Stimulated activated CD4-positive, alpha-beta T cell treated with anti-CD3 and anti-CD28 coated beads, TNF-alpha, amount 100 ng/mL, for 1 hour (primary cell): ENCODE data around the gene ABCD2.
"Not testable (repeated sequence)": the region's sequence is repeated elsewhere in the genome, so short reads cannot be mapped to it uniquely, and the experiment has no call there.

Source experiments
- DNase-seq, 3 donors: peaks; one replicate each; pipeline ENCODE4 v3.0.0-alpha.2; 2020; ENCODE audit warnings: low read depth in 3 of 3, low spot score in 1 of 3

The ABCD2 gene

DNA sequence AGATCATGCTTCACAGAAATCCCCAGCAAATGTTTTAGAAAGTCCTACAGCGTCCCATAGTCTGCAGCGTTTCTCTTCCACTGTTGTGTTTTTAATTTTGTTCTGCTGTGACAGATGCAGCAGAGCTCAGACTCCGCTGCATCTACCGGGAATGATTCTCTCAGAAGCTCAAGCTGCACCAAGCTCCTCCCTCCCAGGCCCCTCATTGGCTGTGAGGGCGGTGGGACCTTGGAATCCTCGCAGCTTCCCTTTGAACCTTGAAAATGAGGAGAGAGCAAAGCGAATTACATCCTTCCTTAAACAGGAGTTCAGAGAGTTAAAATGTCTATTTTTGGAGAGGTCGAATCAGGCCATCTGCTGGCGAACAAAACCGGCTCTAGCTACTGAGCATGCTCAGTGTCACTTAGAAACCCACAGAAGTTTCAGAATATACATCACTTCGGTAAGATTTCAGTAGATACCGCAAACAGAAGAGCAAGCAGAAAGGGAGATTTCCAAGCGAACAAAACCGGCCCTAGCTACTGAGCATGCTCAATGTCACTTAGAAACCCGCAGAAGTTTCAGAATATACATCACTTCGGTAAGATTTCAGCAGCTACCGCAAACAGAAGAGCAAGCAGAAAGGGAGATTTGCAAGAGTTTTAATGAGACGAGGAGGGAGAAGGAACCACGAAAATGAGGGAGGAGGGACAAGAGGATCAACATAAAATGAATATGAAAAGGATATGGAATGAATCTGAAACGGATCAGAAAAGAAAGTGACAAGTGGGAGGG is at the start of gene ABCD2:
Gene ABCD2 (minus strand): TSS at position 144 of the 774 bp plus-strand sequence. CDS start 188 bp downstream, outside the sequence.
- DNase-seq = peak; percentile 27 to 51 (median 34)

DNA sequence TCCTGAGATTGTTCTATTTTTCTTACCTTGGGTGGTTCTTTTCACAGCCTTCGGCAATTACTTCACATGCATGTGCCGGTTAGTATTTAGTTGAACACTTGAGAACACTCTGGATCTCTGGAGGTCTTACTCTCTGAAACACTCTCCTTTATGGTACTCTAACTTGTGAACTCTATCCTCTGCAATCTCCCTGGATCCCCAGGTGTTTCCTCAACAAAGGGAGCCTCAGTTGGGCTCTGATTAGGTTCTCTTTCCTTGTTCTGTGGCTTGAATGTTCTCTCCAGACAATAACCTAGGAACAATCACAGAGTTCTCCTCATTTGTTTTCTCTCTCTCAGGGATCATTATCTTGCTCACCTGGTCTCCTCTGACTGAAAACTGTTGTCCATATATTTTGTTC is 40.5 kb upstream of the ABCD2 start:
- no peak for DNase-seq

DNA sequence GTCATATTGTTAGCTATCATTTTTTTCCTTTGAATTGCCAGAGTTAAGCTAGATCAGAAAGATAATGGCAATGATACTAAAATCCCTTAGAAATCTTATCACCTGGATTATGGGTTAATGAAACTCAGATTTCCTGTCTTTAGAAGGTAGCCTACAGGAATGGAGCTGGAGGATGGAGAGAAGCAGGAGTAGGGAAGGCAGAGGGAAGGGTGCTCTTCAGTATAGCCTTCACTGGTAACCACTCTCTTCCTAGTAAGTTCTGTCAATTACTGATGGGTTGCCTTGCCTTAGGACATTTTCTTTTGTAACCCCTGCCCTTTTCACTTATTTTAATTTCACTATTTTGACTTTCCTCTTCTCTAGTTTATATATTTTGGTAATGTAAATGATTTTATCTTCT is 27.8 kb upstream of the ABCD2 start:
- DNase-seq = no peak

DNA sequence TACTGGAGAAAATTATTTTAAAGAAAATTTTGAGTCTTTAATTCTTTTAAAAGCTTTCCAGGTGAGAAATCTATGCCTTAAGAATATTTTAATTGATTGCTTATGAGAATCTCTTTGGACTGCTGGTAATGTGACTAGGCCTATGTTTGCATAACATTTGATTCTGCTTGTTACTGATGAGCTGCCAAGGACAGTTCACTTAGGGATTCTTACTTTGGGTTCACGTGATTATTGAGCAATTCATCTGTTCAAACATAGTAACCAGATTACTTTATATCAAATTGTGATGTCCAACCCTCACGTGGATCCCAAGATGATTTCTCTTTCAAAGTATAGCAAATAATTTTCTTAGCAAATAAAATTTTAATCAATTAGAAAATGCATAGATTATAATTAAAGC is 27.4 kb upstream of the ABCD2 start:
- no peak for DNase-seq

DNA sequence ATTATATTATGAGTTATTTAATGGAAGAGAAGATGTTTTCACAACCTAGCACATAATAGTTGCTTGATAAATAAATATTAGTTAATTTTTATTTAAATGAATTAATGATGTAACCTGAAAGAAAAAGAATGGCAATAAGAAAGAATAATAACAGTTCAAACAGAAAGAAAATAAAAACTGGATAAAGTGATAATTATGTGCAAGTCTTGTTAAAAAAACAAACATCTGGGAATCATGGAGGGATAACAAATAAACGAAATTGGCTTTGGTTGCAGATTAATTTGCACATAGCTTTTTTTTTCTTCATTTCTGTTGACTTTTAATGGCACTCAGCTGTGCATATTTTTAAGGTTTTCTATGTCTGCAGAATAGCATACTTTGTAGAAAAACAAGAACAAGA is 23.4 kb upstream of the ABCD2 start:
- DNase-seq = no peak

DNA sequence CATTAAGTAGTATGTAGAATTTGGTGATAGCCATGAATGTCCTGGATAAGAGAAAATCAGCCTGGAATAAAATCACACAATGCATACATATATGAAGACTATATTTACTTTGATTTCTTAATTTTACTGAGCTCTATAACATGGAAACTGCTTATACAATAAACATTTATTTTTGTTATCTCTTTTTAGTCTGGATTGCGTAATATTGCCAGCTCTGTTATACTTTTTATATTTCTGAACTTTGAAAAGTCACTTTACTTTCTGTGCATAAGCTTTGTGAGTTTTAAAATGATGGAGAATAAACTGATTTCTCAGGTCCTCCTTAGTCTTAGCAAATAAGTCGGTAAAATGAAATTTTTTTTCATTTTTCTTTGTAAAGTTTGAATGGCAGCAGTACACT is 19.2 kb upstream of the ABCD2 start:
- DNase-seq = no peak

DNA sequence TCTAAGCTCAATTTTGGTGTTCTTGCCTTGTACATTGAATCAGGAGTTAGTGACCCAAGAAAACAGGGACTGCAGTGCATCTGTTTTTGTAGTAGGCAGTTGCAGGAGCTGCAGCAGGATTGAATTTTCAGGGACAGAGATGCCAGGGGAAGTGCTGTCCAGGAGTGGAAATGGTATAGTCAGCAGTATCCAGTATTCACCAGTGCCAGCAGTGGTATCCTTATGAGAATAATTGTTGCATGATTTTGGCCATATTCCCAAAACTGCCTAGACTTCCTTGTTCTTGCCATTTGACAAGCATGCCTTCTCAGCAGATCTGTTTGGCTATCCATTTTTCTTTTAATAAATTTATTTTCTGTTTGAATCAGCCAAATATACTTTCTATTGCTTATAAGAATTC is 18.6 kb upstream of the ABCD2 start:
- DNase-seq = no peak

DNA sequence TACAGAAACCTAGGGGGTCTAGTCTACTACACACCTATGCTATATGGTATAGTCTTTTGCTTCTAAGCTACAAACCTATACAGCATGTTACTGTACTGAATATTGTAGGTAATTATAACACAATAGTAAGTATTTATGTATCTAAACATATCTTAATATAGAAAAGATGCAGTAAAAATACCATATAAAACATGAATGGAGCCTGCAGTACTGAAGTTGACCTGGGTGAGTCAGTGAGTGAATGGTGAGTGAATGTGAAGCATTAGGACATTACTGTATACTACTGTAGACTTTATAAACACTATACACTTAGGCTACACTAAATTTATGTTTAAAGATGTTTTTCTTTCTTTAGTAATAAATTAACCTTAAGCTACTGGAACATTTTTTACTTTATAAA is 13.1 kb upstream of the ABCD2 start:
- no peak for DNase-seq

DNA sequence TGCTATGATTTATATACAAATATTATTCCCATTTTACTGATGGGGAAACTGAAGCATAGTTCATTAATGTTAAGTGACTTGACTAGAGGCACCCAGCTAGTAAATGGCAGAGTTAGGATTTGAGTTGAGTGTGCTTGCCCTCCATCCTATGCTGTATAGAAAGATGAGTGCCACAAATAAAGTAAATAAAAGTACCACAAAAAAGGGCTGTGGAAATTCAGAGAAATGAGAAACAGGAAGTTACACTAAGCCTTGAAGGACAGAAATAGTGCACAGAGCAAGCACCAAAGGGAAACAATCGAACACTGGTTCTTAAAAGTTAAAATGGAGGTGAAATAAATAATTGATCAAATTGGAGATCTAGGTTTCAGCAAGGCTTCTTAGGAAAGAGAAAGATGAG is 9.2 kb upstream of the ABCD2 start:
- no peak for DNase-seq

DNA sequence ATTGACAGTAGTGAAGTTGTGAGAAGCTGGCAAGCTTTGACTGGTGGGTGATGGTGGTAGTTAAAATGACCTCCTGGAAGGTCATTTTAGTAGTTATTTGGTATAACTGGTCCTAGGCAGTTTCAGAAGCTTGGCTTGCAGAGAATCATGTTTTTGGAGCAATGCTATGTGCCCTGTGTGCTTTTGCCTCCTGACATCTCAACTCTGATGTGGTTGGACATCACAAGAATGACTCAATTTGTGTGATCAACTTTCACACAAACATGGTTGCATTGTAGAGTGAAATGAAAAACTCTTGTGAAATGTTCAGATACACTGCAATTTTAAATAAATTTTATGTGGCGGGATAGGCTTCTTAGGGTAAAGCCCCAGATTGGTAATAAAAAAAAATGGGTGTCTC is 8.3 kb upstream of the ABCD2 start:
- no peak for DNase-seq

DNA sequence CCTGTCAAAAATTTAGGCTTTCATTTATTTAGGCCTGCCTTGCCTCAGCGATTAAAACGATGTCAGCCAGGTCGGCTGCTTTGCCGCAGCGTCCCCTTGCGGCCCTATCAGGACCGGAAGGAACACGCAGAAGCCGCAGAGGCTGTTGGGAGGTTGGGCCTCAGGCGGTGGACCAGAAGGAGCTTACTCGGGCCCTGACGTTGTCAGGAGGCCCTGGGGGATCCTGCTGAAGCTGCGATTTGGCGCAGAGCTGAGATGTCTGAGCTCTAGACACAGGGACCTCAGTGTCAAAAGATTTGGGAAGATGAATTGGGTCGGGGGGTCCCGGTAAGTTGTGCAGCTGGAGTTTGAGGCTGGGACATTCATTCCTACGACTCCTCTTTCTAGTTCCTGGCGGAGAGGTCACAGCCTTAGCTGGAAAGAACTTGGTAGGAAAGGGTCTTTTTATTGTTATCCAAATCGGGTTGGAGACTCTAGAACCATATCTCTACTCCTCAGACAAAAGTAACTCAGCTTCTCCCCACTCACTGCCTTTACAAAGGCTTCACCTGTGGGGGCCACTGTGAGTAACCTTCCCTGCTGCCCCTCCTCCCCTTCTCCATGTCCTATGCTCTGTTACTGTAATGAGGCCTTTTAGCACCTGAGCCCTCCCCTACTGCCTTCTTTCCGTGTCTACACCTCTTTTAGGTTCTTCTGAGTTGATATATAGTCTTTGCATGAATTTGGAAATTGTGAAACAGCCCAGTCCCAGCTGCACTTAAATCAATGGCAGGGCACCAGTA is 6.6 kb upstream of the ABCD2 start:
- DNase-seq = no peak

DNA sequence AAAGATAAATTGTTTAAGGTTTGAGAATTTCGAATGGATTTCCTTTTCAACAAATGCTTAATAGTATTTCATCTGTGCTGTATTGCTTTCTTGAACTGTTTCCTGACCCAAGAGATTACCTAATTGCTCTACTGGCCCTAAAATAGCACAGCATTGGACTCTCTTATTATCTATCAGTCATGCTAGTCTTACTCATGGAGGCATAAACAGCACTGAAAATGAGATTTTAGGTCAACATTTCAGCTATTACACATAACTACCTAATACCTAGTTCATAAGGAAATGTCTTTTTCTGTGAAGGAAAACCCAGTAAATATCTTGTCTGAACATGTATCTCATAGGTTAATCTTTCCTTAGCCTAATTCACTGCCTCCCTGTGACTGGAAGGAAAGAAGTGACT is 4.3 kb upstream of the ABCD2 start:
- no peak for DNase-seq

DNA sequence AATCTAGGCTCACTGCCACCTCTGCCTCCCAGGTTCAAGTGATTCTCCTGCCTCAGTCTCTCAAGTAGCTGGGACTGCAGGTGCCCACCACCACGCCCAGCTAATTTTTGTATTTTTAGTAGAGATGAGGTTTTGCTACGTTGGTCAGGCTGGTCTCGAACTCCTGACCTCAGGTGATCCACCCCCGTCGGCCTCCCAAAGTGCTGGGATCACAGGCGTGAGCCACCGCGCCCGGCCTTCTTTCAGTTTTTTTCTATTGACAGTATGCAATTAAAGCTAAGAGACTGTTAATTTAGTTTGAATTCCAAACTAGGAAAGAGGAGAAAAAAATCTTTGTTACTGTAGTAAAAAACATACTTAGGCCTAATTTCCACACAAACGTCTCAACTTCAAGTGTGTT is 3.6 kb upstream of the ABCD2 start:
- DNase-seq = not testable (repeated sequence)

DNA sequence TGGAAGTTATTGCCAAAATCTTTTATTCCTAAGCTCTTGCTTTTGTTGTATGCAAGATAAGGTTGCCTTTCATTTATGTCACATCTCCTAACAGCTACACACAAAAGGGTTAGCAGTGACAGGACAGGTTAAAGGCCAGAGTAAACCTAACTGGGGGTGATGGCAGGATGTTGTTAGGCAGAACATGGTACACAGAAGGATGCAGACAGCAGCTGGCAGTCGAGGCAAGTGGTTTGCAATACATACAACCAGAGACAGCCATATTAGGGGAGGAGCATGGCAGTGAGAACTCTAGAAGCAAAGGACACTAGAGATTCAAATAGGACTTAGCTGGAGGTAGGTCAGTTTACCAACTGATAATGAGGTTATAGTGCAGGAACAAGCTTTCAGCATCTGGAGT is 2.7 kb upstream of the ABCD2 start:
- no peak for DNase-seq

DNA sequence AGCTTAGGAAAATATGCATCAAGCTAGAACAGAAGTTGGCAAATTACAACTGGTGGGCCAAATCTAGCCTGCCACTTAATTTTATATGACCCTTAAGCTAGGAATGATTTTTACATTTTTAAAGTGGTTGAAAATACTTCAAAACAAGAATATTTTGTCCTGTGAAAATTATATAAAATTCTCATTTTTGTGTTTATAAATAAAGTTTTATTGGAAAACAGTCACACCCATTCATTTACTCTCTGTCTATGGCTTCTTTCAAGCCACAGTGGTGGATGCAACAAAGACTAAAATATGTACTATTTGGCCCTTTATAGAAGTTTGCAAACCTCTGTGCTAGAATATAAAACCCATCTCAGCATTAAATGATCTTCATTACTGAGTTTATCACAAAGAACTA is 2.1 kb upstream of the ABCD2 start:
- no peak for DNase-seq

DNA sequence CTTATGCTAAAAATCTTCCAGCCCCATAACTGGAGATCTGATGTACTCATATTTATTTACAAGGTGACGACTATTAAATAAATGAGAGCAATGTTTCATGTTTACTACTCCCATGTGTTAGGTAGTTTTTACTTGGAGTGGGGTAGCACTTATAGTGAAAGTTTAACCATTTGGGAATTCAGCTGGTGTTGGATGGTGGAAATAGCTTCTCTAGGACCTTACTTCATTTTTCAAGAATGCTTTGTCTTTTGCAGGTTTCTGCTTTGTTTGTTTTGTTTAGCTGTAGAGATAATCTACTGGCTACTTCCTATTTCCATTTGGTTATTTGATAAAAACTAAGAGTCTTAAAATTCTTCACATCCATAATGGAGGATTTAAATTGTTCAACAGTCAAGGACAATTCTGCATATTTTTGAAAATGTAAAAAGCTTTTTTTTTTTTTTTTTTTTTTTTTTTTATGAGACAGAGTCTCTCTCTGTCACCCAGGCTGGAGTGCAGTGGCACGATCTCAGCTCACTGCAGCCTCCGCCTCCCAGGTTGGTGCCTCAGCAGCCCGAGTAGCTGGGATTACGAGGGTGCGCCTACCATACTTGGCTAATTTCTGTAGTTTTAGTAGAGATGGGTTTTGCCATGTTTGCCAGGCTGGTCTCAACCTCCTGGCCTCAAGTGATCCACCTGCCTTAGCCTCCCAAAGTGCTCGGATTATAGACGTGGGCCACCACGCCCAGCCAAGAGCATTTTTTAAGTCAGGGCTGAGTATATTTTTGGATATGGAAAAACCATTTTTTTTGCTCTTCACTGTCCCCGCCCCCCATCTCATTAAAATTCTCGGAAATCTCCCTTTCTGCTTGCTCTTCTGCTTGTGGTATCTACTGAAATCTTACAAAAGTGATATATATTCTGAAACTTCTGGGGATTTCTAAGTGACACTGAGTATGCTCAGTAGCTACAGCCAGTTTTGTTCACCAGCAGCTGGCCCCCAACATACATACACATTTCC is 1.4 kb upstream of the ABCD2 start:
- peak in 1 of 3 donors; percentile 16 for DNase-seq

DNA sequence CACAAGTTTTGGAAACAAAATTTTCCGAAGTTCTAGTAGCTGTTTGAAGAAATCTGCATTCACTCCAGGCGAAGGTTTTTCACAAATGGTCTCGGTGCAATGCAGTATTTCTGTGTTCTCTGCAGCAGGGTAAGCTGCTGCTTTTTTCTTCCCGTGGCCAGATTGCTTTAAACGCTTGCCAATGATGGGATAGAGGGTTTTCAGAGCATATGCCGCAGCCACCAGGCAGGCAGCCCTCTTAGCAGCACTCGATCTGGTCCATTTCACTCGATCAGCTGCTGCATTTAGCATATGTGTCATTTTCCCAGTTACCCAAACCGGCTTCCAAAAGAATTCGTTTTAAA is 315 bp downstream of the ABCD2 start:
- no peak for DNase-seq

DNA sequence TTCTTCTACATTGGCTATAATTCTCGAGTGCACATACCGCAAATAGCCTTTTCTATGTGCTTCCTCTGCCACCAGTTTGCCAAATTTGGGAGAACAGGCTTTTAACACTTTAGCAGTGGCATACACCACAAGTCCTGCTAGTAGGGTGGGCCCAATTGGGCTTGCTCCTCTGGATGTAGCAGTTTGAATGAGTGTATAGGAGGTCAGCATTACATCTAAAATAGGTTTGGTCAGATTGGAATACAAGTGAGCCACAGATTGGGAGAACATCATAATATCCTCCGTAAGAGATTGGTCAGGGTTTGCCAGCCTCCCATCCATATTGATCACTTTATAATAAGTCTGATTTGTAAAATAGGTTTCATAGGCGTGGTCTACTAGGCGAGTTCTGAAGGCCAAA is 902 bp downstream of the ABCD2 start:
- DNase-seq = no peak

DNA sequence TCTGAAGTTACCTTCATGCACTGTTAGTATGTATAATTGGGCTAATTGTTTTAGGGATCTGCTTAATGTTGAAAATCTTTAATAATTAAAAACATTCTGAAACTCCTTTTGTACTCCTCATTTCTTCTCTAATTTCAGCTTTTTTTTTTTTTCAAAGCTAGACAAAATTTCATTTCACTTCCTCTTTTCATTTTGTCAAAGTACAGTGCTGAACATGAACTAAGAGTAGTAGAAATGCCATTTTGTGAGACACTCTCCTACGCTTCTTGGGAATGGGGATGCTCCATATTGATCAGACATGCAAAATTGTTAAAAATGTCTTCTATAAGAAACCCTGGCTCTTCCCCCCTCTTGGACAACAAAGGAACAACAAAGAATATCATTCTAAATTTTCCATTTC is 1.7 kb downstream of the ABCD2 start:
- DNase-seq = no peak

DNA sequence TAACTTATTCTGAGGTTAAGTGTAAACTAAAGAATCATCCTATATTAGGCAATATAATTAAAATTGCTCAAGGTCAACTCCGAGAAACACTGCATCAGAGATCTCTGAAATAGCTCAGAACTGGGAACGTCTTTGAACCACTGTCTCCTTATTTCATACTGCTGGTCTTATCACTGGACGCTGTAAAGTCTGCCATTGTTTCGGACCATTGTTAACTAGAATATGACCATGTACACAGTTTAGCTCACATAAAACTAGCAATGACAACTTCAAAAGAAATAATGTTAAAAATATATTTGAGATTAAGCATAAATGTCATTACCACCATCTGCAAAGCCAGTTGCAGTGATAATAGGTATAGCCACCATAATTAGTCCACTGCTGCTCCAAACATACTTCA is 2.9 kb downstream of the ABCD2 start:
- DNase-seq = no peak

DNA sequence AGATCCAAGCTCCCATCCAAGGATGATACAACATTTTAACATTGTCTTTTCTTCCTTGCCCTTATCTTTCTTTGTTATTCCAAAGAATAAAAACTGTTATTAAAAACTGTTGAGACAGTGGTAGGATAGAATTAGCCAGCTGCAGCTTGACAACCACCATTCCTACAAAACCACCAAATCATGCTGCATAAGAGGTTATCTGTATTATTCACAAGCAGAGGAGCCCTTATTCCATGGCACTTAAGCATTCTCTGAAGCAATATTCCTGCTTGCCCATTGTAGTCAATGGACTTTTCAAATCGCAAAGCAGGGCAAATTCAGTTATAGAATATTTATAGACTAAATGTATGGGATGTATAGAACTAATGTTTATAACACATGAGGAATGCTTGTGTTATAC is 3.4 kb downstream of the ABCD2 start:
- no peak for DNase-seq

DNA sequence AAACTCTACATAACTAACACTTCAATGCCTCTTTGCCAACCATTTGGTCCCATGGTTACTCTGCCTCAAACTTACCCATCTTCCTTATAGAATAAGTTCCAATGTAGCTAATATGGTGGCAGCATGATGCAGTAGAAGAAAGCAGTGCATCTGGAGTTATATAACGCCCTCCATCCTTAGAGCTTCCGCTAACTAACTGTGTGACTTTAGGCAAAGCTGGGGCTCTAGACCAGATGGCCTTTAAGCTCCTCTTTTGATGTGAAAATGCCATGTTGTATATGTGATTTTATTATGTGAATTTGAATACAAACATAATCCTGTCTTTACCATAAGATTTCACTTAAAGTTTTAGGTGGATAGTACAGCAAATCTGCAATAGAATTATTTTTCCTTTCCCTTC is 6.1 kb downstream of the ABCD2 start:
- no peak for DNase-seq
